Loucy (cell line): ENCODE measurements around the gene VAMP4.

ENCODE experiments used
- H2AFZ ChIP-seq: fragments of 200-600 bp; sonication (generic); 2 replicates; pipeline ENCODE4 v1.6.0; 2016; ENCODE audit warnings: antibody characterized with exemption, mild to moderate bottlenecking, low read length, moderate library complexity
- H3F3A ChIP-seq: fragments of 200-600 bp; 2 replicates; pipeline ENCODE4 v1.6.0; 2016; ENCODE audit warnings: antibody characterized with exemption, low read depth, mild to moderate bottlenecking
- H3K27me3 ChIP-seq: fragments of 200-600 bp; sonication (generic); 2 replicates; pipeline ENCODE4 v1.6.1; 2014; ENCODE audit warnings: low read length, mild to moderate bottlenecking; ENCODE audit not compliant: insufficient read depth, poor library complexity, severe bottlenecking
- H3K36me3 ChIP-seq: fragments of 200-600 bp; sonication (generic); 2 replicates; pipeline ENCODE4 v1.6.1; 2016; ENCODE audit warnings: low read length; ENCODE audit not compliant: insufficient read depth
- H3K4me1 ChIP-seq: fragments of 200-600 bp; sonication (generic); 2 replicates; pipeline ENCODE4 v1.5.1; 2014; ENCODE audit warnings: low read length, mild to moderate bottlenecking; ENCODE audit not compliant: insufficient read depth, poor library complexity, severe bottlenecking
- H3K4me2 ChIP-seq: fragments of 200-600 bp; sonication (generic); 2 replicates; pipeline ENCODE4 v1.6.0; 2014; ENCODE audit warnings: antibody characterized with exemption, low read length, low read depth, mild to moderate bottlenecking; ENCODE audit not compliant: poor library complexity, severe bottlenecking
- H3K4me3 ChIP-seq: fragments of 200-600 bp; sonication (generic); 2 replicates; pipeline ENCODE4 v1.5.1; 2014; ENCODE audit warnings: low read length, mild to moderate bottlenecking, mixed read lengths; ENCODE audit not compliant: poor library complexity, severe bottlenecking
- H3K79me2 ChIP-seq: fragments of 200-600 bp; sonication (generic); 2 replicates; pipeline ENCODE4 v1.6.1; 2014; ENCODE audit warnings: low read length; ENCODE audit not compliant: insufficient read depth
- H3K9ac ChIP-seq: fragments of 200-600 bp; sonication (generic); 2 replicates; pipeline ENCODE4 v1.6.0; 2014; ENCODE audit warnings: mild to moderate bottlenecking, low read depth, low read length, moderate library complexity; ENCODE audit not compliant: poor library complexity, severe bottlenecking
- H3K9me2 ChIP-seq: fragments of 200-600 bp; sonication (generic); replicated peaks from 2 replicates; pipeline ENCODE4 v1.6.1; 2016; ENCODE audit warnings: low read depth, low read length, mixed read lengths
- H3K9me3 ChIP-seq: fragments of 200-600 bp; sonication (generic); 2 replicates; pipeline ENCODE4 v1.6.1; 2014; ENCODE audit warnings: mild to moderate bottlenecking, antibody characterized with exemption, low read length, low read depth; ENCODE audit not compliant: insufficient read depth
- H4K20me1 ChIP-seq: fragments of 200-600 bp; sonication (generic); 2 replicates; pipeline ENCODE4 v1.6.0; 2014; ENCODE audit warnings: antibody characterized with exemption, low read length, mild to moderate bottlenecking; ENCODE audit not compliant: insufficient read depth, poor library complexity, severe bottlenecking
- EZH2phosphoT487 ChIP-seq: fragments of 200-600 bp; IDR thresholded peaks from 2 replicates; pipeline ENCODE4 v1.6.1; 2018; ENCODE audit warnings: antibody characterized with exemption, mild to moderate bottlenecking, moderate library complexity, borderline replicate concordance
- TF ChIP-seq, protein P1 (sequence below): fragments of 200-600 bp; sonication (generic); conservative IDR thresholded peaks from 2 replicates; pipeline ENCODE4 v1.5.1; 2014; ENCODE audit warnings: mild to moderate bottlenecking, antibody characterized with exemption, low read length

VAMP4 gene

DNA sequence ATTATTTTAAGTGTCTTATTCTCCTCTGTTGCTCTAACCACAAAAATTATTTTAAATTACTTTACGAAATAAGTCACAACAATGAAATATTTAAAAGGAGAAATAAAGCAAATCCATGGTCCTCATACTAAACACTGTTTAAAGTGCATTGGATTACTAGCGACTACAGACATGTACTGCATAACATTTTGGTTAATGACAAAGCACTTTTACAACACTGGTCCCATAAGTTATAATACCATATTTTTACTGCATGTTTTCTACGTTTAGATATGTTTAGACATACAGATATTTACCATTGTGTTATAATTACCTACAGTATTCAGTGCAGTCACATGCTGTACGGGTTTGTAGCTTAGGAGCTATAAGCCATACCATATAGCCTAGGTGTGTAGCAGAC lies 30.2 kb downstream of the VAMP4 start:
- H2AFZ ChIP-seq: no peak overlapping the region
- no peaks in the 10 kb centered on the region for H3F3A ChIP-seq
- H3K4me2 ChIP-seq: no peak overlapping the region
- H3K27me3 ChIP-seq: no peaks in the 10 kb centered on the region
- no peaks in the 10 kb centered on the region for H3K9me3 ChIP-seq
- H3K9ac ChIP-seq: no peak overlapping the region
- H3K36me3 ChIP-seq: peaks cover 3% of the 10 kb centered on the region; the same call in 1 of the 2 replicates
- no peaks in the 10 kb centered on the region for H3K4me1 ChIP-seq
- H3K9me2 ChIP-seq: no peaks in the 10 kb centered on the region
- H4K20me1 ChIP-seq: no peaks in the 10 kb centered on the region
- TF ChIP-seq, protein P1, sequence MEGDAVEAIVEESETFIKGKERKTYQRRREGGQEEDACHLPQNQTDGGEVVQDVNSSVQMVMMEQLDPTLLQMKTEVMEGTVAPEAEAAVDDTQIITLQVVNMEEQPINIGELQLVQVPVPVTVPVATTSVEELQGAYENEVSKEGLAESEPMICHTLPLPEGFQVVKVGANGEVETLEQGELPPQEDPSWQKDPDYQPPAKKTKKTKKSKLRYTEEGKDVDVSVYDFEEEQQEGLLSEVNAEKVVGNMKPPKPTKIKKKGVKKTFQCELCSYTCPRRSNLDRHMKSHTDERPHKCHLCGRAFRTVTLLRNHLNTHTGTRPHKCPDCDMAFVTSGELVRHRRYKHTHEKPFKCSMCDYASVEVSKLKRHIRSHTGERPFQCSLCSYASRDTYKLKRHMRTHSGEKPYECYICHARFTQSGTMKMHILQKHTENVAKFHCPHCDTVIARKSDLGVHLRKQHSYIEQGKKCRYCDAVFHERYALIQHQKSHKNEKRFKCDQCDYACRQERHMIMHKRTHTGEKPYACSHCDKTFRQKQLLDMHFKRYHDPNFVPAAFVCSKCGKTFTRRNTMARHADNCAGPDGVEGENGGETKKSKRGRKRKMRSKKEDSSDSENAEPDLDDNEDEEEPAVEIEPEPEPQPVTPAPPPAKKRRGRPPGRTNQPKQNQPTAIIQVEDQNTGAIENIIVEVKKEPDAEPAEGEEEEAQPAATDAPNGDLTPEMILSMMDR: no peak
- no peak for TF ChIP-seq EZH2phosphoT487
- no peaks in the 10 kb centered on the region for H3K79me2 ChIP-seq
- no peak overlapping the region for H3K4me3 ChIP-seq

- Histone ChIP-seq H3K9me3 (no peaks in the 10 kb centered on the region), H3K4me1 (no peaks in the 10 kb centered on the region), H3K27me3 (no peaks in the 10 kb centered on the region), H3K4me3 (no peak overlapping the region), H2AFZ (no peak overlapping the region), H3F3A (no peaks in the 10 kb centered on the region), H3K9me2 (no peaks in the 10 kb centered on the region), H3K79me2 (no peaks in the 10 kb centered on the region), H3K36me3 (peaks cover 11% of the 10 kb centered on the region; the same call in 1 of the 2 replicates), H3K9ac (no peak overlapping the region), H4K20me1 (no peaks in the 10 kb centered on the region), H3K4me2 (no peak overlapping the region)
- TF ChIP-seq EZH2phosphoT487: no peak
- TF ChIP-seq, protein P1: no peak
Measured at GRCh38 chr1:171707583-171707982, 34.3 kb downstream of the VAMP4 start.

GRCh38 chr1:171702598-171702997 lies 39.3 kb downstream of the VAMP4 start:
- no peak overlapping the region for H3K4me3 ChIP-seq
- H3K9me2 ChIP-seq: no peaks in the 10 kb centered on the region
- H3K9me3 ChIP-seq: no peaks in the 10 kb centered on the region
- no peaks in the 10 kb centered on the region for H3F3A ChIP-seq
- H3K4me1 ChIP-seq: no peaks in the 10 kb centered on the region
- H4K20me1 ChIP-seq: no peaks in the 10 kb centered on the region
- no peak overlapping the region for H2AFZ ChIP-seq
- H3K4me2 ChIP-seq: no peak overlapping the region
- H3K27me3 ChIP-seq: no peaks in the 10 kb centered on the region
- H3K36me3 ChIP-seq: peaks cover 7% of the 10 kb centered on the region; the same call in 1 of the 2 replicates
- no peak overlapping the region for H3K9ac ChIP-seq
- H3K79me2 ChIP-seq: no peaks in the 10 kb centered on the region
- TF ChIP-seq, protein P1: no peak
- no peak for TF ChIP-seq EZH2phosphoT487
